NCI-H146 treated with DMSO at 0.1 percent for 48 hours (cell line): ENCODE measurements around the gene OLA1.

Source experiments
- DNase-seq: peaks from one replicate; lab custom pipeline; 2025; ENCODE audit not compliant: unreplicated experiment; lab: John Stamatoyannopoulos, UW

Gene OLA1

DNA sequence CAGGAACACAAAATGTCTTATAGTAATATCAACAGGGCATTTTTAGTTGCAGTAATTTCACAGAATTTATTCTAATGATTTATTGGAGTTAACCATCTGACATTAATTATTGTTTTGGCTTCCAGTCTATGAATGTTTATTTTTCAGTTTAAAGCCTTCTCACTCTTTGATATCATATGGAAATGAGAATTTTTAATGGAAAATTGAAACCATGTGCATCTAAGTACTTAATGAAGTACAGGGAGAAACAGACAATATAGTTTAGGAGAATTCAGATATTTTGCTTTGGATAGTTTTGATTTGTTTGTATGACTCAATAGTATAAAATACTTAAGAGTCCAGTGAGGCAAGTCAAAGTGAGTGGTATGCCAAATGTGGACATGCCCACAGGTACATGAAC lies 126.1 kb downstream of the OLA1 start:
- DNase-seq: no peak

DNA sequence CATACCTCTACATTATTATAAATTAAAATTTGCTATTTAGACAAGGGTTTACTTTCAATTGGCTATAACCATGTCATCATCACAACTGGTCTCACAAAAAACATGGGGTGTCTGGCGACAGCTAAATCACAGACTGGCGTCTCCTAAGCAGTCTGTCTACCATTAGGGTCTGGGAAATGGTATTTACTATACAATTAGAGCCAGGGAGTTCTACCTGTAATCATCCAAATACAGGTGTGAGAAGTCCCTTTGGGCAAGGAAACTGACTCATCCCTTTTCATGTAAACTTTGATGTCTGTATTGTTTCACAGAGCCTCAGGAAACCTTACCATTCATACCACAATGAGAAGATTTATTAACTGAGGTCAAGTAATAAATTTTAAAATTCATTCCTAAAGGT lies 126.7 kb downstream of the OLA1 start:
- DNase-seq: peak; percentile 78

DNA sequence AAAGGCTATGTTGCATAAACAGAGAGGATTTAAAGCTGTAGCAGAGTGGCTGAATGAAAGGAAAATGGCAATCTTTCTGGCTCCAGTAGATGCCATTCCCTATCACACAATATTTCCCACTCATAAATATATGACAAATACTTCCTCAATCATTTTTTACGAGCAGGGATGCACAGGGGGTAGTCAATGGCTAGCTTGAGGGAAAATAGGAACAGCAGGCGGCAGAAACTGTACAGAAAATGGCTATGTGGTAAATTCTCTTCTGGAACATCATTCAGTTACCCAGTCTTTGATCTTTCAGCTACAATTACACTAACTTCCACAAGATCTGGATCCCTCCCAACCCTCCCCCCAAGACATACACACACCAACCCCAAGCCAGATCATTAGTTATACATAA lies 127.2 kb downstream of the OLA1 start:
- DNase-seq: peak; percentile 71

DNA sequence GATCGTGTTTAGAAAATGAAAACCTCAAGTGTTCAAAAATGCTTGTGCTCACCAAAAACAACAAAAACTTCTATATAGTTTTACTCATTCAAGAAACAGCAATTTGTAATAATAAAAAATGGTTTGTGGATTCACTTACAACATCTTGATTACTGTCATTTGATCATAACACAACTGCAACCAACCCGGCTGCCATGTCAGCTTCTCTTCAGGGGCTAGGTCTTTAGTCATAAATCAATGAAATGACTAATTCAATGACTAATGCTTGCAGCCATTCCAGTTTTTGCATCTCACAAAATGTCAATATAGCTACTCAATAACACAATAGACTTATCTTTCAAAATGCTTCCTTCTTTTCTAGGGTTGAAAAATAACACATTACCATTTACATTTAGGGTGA lies 128.0 kb downstream of the OLA1 start:
- DNase-seq: peak; percentile 40

DNA sequence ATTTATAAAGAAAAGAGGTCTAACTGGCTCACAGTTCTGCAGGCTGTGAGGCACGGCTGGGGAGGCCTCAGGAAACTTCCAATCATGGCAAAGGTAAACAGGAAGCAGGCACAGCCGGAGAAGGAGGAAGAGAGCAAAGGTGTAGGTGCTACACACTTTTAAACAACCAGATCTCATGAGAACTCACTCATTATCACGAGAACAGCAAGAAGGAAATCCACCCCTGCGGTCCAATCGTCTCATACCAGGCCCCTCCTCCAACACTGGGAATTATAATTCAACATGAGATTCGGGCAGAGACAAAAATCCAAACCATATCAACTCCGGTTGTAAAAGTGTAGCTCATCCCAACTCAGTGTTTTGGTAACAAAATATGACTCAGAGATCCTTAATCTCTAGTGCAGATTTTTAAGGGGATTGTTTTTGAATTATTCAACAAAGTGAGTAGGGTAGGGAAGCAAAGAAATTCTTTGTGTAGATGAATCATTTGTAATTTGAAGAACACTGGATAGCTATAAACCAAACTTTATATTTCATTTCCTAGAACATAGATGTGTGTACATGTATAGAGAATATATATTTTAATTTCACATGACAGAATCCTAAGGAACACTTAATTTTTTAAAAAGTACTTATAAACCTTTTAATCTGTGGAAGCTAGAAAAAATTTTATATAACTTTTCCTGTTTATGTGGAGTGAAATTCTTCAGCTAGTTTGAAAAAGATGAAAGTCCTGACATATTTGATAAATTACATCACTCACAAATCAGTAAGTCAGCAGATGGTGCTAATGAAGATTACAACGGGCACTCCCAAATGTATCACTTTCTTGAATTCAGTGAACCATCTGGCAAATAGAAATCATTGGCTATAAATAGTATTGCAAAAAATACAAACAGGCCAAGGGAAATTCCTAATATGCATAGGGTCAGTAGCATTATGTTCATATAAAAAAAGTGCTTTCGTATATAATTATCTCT lies 130.1 kb downstream of the OLA1 start:
- DNase-seq: no peak

DNA sequence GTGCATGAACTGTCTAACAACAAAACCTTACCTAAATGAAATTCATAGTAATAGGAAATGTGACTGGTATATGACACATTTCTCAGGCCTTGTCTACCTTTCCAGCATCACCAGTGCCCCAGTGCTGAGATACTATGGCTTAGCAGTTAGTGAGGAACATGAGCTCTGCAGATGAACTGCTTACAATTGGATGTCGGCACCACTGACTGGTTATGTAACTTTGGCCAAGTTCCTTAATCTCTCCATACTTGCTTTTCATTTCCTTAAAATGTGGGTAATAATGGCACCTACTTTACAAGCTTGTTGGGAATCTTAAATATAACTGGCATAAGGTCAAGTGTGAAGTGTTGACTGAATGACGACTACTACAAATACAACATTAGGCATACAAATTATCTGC lies 136.3 kb downstream of the OLA1 start:
- no peak for DNase-seq

DNA sequence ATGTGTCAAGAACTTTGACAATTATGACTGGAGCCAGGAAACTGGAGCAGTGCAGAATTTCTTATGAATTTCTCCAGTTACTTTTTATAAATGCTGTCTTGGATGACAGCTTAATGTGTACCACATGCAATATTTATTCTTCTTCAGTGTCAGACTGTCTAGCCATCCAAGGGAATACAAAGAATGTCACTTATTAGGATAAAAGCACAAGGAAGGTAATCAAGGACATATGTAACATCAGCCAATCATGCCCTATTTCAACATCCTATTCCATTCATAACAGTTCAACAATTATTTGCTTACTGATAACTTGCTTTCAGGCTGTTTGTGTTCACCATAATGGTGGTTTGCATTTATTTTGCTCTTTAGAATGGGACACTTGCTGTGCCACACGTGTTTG lies 139.8 kb downstream of the OLA1 start:
- peak; percentile 80 for DNase-seq

DNA sequence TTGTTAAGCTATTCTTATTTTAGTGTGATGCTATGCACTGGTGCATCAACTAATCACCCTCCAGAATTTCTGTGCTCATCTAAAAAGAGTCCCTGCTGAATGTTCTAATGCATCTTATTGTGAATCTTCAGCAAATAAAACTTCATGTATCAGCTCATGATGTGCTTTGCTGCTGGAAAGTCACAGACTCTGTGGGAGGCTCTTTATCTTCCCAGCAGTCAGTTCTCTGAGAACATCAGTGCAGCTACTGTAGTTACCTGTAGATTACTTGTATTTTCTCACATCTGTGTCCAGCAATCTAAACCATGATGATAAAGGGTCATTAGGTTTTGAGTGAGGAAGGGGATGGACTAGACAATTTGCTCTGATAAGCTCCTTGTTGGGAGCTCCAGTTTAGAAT lies 141.6 kb downstream of the OLA1 start:
- DNase-seq: peak; percentile 60

DNA sequence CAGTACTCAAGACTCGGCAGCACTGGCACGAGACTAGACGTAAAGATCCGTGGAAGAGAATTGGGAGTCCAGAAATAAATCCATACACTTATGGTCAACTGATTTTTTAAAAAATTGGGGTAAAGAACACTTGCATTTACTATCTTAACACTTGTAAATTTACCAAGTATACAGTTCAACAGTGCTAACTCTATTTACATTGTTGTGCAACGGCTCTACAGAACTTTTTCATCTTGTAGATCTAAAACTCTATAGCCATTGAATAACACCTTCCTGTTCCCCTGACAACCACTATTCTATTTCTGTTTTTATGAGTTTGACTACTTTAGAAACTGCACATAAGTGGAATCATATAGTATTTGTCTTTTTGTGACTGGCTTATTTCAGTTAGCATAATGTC lies 153.8 kb downstream of the OLA1 start:
- no peak for DNase-seq

DNA sequence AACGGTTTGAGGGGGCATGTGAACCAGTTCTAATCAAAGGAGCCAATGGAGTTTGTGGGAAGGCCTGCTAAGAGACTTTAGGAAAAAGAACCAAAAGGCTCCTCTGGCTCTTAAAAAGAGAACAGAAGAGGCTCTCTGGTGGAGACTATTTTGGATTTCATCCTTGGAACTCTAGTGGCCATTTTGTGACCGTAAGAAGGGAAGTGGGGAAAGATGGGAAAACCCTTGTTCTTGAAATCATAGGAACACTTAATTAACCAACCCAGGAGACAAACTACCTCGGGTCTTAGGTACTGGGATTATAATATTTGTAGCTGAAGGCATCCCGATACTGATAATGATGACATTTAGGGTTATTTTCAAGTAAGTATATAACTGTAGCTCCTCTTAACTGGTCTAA lies 157.9 kb downstream of the OLA1 start:
- no peak for DNase-seq

DNA sequence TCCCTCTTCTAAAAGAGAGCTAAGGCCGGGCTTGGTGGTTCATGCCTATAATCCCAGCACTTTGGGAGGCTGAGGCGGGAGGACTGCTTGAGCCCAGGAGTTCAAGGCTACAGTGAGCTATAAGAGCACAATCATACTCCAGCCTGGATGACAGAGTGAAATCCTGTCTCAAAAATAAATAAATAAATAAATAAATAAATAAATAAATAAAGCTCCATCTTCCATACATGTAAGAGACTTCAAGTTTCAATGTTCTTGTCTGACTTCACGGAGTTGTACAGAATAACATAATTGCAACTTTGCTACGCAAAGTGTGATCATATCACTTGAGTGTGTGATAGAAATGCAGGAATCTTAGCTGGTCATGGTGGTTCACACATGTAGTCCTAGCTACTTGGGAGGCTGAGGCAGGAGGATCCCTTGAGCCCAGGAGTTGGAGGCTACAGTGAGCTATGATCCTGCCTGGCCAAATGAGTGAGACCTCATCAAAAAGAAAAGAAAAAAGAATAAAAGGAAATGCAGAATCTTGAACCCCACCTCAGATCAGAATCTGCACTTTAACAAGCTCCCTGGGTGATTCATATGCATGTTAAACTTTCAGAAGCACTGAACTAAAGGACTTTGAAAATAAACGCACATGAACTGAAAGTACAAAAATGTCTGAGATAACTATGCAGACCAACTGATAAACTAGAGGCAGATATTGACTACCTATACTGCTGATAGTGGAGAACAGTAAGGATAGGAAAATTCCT lies 159.4 kb downstream of the OLA1 start:
- DNase-seq: no peak

DNA sequence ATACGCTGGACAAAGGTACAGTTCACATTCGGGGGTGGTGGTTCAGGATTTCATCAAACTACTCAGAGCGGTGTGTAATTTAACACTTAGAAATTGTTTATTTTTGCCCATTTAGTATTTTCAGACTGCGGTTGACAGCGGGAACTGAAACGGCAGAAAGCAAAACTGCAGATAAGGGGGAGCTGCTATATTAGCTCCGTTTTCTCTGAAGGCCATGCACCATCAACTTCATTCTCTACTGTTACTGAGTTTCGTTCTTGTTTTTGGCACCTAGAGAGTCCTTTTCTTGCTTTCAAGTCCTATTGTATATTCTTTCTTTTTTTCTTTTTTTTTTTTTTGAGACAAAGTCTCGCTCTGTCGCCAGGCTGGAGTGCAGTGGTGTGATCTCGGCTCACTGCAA lies 161.6 kb downstream of the OLA1 start:
- DNase-seq: no peak

DNA sequence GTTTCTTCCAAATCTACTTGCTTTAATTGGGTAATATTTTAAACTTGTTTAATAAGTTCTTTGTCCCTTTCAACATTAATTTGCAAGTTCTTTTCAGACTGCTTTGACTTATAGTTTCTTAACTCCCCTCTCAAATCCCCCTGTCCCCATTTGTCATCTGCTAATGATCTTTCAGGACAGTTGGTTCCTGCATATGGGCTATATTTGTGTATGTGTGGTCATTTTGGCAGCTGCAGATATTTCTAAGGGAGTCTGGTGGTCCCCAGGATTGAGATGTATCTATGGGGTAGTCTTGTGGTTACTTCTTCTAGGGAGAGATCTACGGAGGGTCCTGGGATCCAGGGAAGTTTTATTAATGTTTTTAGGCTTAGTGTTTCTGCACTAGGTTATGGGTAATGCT lies 162.6 kb downstream of the OLA1 start:
- DNase-seq: no peak

DNA sequence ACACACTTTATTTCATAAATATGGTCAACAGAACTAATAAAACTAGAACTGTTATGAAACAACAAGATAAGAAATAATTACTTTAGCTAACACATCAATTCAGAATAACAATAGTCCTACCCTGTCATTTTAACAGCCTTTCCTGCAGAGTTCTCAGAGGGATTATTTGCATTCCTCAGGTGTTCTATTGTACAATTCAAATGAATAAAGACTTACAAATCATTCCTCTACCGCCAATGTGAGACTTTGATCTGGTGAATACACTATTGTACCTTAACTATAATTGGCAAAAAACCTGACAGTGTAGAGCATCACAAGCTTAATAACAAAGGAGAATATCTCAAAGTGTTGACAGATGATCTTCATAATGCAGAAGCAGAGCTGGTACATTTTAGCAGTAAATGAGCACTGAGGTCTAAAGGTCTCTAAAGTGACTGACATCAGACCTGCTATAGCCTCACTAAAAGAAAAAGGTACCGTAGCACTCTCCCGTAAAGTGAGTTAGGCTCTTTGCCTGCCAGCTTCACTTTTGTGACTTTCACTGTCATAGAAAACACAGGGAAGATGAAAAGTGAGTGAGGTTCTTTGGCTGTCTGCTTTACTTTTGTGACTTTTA lies 164.4 kb downstream of the OLA1 start:
- DNase-seq: peak; percentile 80

DNA sequence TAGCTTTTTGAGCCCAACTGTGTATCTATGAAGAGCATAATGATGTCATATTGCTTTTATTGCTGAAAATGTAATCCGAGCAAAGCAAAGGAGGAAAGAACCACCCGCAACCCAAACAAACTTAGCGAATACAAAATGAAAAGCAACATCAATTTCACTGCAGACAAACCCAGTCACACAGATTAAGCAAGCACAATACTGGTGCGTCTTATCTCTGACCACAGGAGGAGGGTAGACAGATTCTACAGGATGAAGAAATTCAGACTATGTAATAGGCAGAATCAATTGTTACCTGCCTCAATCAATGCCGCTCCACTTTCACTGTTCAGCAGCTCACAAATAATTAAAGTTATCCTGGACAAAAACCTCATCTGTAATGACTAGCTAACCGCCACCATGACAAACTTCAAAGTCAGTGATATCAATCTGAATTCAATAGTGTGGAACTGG lies 167.6 kb downstream of the OLA1 start:
- DNase-seq: no peak

DNA sequence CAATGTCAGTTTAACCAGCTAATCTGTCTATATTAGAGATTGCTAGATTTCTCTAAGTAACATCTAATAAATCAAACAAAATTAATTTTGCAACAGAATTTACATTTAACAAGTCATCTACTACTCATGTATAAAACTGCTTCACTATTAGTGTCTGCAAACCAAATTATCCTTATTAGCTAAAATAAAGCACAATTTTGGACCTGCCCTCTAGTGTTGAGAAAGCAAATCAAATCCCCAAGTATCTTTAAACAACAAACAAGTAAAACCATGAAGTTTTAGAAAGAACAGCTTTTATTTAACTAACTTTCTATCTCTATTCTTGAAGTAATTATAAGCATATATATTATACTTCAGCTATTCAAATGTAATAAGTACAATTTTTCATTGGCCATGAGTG lies 170.1 kb downstream of the OLA1 start:
- DNase-seq: no peak

DNA sequence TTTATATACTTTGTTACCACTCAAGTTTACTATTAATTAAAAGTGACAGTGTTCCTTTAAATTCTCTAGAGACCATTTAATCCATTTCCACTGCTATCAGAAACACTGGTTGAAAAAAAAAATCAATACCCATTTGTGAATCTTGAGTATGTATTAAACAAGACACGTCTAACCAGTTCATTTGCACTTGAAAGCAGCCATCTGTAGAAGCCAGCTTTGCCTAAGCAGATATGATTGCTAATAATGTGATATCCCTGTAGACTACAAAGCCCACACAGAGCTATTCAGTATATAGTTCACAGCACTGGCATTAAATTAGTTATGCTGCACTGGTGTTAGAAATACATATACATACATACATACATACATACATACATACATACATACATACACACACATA lies 171.4 kb downstream of the OLA1 start:
- peak; percentile 82 for DNase-seq

DNA sequence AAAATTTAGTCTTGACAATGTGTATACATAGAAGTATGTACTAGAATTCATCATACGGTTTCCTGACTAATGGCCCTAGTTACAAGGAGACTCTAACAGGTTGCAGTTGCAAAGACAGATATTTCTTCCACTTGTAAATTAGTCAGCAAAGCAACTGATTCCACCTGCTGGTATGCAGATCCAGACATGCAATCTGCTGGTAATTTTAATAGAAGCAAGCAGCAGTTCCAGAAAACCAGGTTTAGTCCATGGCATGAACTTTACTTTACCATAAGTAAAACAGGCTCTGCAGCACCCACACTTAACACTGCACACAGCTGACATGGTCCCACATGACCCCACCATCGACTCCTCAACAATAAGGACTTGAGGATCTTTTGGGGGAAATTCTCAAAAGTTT lies 172.3 kb downstream of the OLA1 start:
- DNase-seq: no peak

DNA sequence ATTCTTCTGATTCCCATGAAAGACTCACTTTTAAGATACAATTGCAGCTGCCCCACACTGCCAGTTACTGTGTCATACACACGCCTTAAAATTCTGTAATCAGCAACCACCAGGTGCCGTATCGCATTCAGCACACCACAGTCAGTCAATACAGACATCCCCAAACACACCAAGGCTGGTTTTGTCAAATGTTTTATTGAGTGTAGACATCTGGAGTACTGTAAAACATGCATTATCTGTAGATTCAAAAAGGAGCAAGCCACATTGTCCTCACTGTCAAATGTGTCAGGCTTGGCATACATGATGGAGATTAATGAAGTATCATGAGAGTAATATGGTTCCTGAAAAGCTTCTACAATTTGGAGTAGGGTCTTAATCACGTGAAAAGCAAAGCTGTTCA lies 173.5 kb downstream of the OLA1 start:
- no peak for DNase-seq

DNA sequence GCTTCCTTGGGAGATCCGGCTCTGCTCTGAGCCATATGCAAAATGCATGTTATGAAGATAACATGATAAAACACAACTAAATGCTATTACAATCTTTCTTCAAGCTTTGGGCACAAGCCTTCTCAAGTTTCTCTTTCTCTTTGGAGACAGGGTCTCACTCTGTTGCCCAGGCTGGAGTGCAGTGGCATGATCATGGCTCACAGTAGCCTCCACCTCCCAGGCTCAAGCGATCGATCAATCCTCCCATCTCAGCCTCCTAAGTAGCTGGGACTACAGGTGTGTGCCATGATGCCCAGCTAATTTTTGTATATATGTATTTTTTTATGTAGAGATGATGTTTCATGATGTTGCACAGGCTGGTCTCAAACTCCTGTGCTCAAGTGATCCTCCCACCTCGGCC lies 175.5 kb downstream of the OLA1 start:
- DNase-seq: no peak

DNA sequence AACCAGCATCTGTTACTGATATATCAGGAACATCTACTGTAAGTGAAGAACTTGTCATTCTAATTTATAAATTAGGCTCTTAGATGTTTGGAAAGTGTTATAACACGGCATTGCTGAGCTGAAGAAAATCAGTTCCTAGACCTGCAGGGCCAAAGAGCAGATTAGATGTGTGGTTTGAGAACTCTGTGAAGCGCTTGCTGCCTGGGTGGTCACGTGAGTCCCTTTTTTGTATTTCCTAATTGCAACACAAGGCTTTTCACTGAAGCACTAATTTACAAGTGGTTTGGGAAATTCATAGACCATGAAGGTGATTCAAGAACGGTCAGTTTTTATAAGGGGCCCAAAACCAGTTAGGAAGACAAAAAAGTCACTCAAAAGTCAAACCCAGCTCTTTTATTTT lies 176.3 kb downstream of the OLA1 start:
- no peak for DNase-seq

DNA sequence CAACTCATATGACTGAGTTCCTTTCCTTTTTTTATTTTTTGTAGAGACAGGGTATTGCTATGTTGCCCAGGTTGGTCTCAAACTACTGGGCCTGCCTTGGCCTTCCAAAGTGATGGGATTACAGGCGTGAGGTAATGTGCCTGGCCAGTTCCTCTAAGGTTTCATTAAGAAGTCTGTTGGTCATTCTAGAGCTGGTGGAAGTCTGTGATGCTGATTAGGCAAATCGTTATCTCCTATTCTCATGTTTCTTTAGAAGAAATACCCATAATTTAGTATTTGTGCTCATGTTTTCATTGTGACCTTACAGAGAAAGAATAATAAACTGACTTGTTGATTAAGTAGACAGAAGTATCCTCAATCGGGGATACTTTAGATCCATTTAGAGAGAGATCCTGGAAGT lies 177.0 kb downstream of the OLA1 start:
- DNase-seq: no peak
